Measurements from ENCODE around the gene TAOK2.

DNA sequence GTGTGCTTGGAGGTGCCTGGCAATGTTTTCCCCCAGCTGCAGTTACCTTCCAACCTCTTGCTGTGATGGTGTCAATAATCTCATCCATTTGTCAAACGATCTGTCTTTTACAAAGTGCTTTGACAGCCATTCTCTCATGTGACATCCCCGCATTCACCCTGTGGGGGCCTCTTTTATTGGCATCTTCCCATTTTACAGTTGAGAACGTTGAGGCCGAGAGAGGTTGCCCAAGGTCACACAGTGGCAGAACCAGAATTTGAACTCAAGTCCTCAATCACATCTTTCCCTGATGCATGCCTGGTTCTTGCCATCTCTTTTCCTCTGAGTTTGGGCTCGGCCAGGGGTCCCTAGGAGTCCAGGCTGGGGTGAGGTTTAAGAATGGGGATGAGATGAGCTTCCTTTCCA, 1.5 kb downstream of the TAOK2 start:
- TF ChIP-seq, protein P1, sequence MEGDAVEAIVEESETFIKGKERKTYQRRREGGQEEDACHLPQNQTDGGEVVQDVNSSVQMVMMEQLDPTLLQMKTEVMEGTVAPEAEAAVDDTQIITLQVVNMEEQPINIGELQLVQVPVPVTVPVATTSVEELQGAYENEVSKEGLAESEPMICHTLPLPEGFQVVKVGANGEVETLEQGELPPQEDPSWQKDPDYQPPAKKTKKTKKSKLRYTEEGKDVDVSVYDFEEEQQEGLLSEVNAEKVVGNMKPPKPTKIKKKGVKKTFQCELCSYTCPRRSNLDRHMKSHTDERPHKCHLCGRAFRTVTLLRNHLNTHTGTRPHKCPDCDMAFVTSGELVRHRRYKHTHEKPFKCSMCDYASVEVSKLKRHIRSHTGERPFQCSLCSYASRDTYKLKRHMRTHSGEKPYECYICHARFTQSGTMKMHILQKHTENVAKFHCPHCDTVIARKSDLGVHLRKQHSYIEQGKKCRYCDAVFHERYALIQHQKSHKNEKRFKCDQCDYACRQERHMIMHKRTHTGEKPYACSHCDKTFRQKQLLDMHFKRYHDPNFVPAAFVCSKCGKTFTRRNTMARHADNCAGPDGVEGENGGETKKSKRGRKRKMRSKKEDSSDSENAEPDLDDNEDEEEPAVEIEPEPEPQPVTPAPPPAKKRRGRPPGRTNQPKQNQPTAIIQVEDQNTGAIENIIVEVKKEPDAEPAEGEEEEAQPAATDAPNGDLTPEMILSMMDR (IDR thresholded peaks at IDR 0.05): no peak
- no peak for TF ChIP-seq POLR2A (IDR thresholded peaks at IDR 0.05)

All from tibial nerve (tissue), 3 donors.